AG09319 (cell line): ENCODE results near the gene ABHD16A.

ENCODE experiments used
- DNase-seq: peaks from one replicate; pipeline ENCODE4 v3.0.0-alpha.2; 2010; ENCODE audit warnings: low read depth; ENCODE audit errors: extremely low read depth
- CTCF ChIP-seq: IDR thresholded peaks from 2 replicates; pipeline ENCODE4 v1.5.1; 2011; ENCODE audit warnings: low read depth, mild to moderate bottlenecking, inconsistent platforms, low read length, moderate library complexity

The ABHD16A gene

GRCh38 chr6:31683591-31683990, 19.5 kb downstream of the ABHD16A start:
- no peak for TF ChIP-seq CTCF
- no peak for DNase-seq

GRCh38 chr6:31681135-31681671, 21.9 kb downstream of the ABHD16A start:
- TF ChIP-seq CTCF = peak; percentile 26
- DNase-seq = no peak

- DNase-seq = peak; percentile 89
- TF ChIP-seq CTCF = peak; percentile 73
Observed at GRCh38 chr6:31680226-31681134, 22.6 kb downstream of the ABHD16A start, which contains the start of gene LY6G5C. Gene LY6G5C (minus strand): TSS chr6:31681067. CDS start chr6:31680373, 694 bp downstream.

- no peak for DNase-seq
Observed at GRCh38 chr6:31677955-31678354, 25.2 kb downstream of the ABHD16A start.

GRCh38 chr6:31676904-31677303, 26.2 kb downstream of the ABHD16A start:
- no peak for TF ChIP-seq CTCF
- no peak for DNase-seq

More at GRCh38 chr6:31677955-31678354, 25.2 kb downstream of the ABHD16A start:
- no peak for TF ChIP-seq CTCF

GRCh38 chr6:31676322-31676903, 26.7 kb downstream of the ABHD16A start:
- no peak for DNase-seq
- TF ChIP-seq CTCF = no peak

- no peak for DNase-seq
- TF ChIP-seq CTCF = no peak
Observed at GRCh38 chr6:31669676-31670075, 33.4 kb downstream of the ABHD16A start, which contains the start of gene LY6G5B. Gene LY6G5B (plus strand): TSS chr6:31669976. CDS start chr6:31670951, 975 bp downstream.
